Measurements from ENCODE around the gene CAPZA1.

GRCh38 chr1:112594208-112594876, 25.3 kb upstream of the CAPZA1 start:
- TF ChIP-seq CTCF (IDR thresholded peaks at IDR 0.05; ENCODE audit: poor library complexity, severe bottlenecking) = no peak
- no peak for TF ChIP-seq TAF1 (IDR thresholded peaks at IDR 0.05; ENCODE audit: low read depth)

Data from neural cell (in vitro differentiated cells).